Endothelial cell of umbilical vein (primary cell): ENCODE measurements around the gene RPP30. TPM values are rescaled to one million over a fixed set of nuclear protein-coding genes. Genes with fewer than 3 reads are reported as not detected.
"Not testable (repeated sequence)": the region's sequence is repeated elsewhere in the genome, so short reads cannot be mapped to it uniquely, and the experiment has no call there.

Source experiments
- BruUV-seq: library from RNA; stranded (reverse); fragments of 400-500 nt; replicated peaks from 2 replicates; lab custom pipeline; 2021; lab: Mats Ljungman, UMichigan
- CTCF ChIA-PET: fragments of 300-600, 350-600 bp; sonication (Branson Sonifier 250); formaldehyde crosslinking; loops from one replicate; lab custom pipeline; 2021; ENCODE audit warnings: antibody characterized with exemption, inconsistent platforms; lab: Charles Lee
- POLR2A ChIA-PET: fragments of 300-600, 350-600 bp; sonication (Branson Sonifier 250); formaldehyde crosslinking; loops from one replicate; lab custom pipeline; 2021; ENCODE audit warnings: antibody characterized with exemption, inconsistent platforms; lab: Charles Lee
- DNase-seq: peaks from one replicate; pipeline ENCODE4 v3.0.0-alpha.2; 2011; ENCODE audit warnings: low read depth, low spot score
- FAIRE-seq: peaks from 2 replicates; lab custom pipeline; 2011; peaks lifted over from hg19 to GRCh38; lab: Jason Lieb, UNC
- H2AFZ ChIP-seq: 2 replicates; pipeline ENCODE4 v1.6.0; 2012; ENCODE audit warnings: low read depth, low read length, control low read depth, inconsistent platforms
- H3K27ac ChIP-seq: 2 replicates; pipeline ENCODE4 v1.5.1; 2011; ENCODE audit warnings: low read depth, mild to moderate bottlenecking, control low read depth, low read length, moderate library complexity; ENCODE audit not compliant: insufficient read depth
- H3K27me3 ChIP-seq, 2 experiments: 2 replicates each; pipeline versions ENCODE4 v1.6.0 to v1.6.1; 2011; ENCODE audit warnings: low read length in 2 of 2, mixed read lengths in 1 of 2; ENCODE audit not compliant: control insufficient read depth in 2 of 2, insufficient read depth in 2 of 2
- H3K36me3 ChIP-seq, 2 experiments: 2 replicates in 1 of 2; 3 replicates in 1 of 2; pipeline ENCODE4 v1.5.1; 2011; ENCODE audit warnings: low read length in 2 of 2, mild to moderate bottlenecking in 1 of 2, moderate library complexity in 1 of 2; ENCODE audit not compliant: control insufficient read depth in 2 of 2, insufficient read depth in 2 of 2; ENCODE audit errors: extremely low read depth in 1 of 2
- H3K4me1 ChIP-seq: 3 replicates; pipeline ENCODE4 v1.5.1; 2011; ENCODE audit warnings: mild to moderate bottlenecking, low read length; ENCODE audit not compliant: control insufficient read depth, insufficient read depth; ENCODE audit errors: extremely low read depth
- H3K4me2 ChIP-seq: 2 replicates; pipeline ENCODE4 v1.6.1; 2011; ENCODE audit warnings: low read length, control low read depth, mixed read lengths; ENCODE audit not compliant: insufficient read depth
- H3K4me3 ChIP-seq, 3 experiments: fragments of 200-600 bp in 1 of 3; sonication (generic), shearing (Covaris generic) in 1 of 3; replicated peaks in 1 of 3; 2 replicates each; pipeline ENCODE4 v1.5.1; 2011 to 2016; ENCODE audit warnings: control low read depth in 3 of 3, low read length in 3 of 3, mild to moderate bottlenecking in 2 of 3, inconsistent platforms in 1 of 3, low read depth in 1 of 3, moderate library complexity in 1 of 3; ENCODE audit not compliant: insufficient read depth in 1 of 3
- H3K79me2 ChIP-seq: 2 replicates; pipeline ENCODE4 v1.6.0; 2012; ENCODE audit warnings: low read length, inconsistent platforms; ENCODE audit not compliant: control insufficient read depth, insufficient read depth
- H3K9ac ChIP-seq: replicated peaks from 2 replicates; pipeline ENCODE3; 2011; ENCODE audit warnings: low read length, control low read depth; ENCODE audit not compliant: insufficient read depth; ENCODE audit errors: extremely low read depth
- H3K9me1 ChIP-seq: replicated peaks from 3 replicates; pipeline ENCODE4 v1.6.0; 2011; ENCODE audit warnings: mild to moderate bottlenecking, low read length; ENCODE audit not compliant: control insufficient read depth, insufficient read depth; ENCODE audit errors: extremely low read depth
- H3K9me3 ChIP-seq: replicated peaks from 2 replicates; pipeline ENCODE4 v1.5.1; 2012; ENCODE audit warnings: low read length, inconsistent platforms; ENCODE audit not compliant: control insufficient read depth, insufficient read depth
- H4K20me1 ChIP-seq: replicated peaks from 2 replicates; pipeline ENCODE3; 2011; ENCODE audit warnings: mild to moderate bottlenecking, low read length; ENCODE audit not compliant: control insufficient read depth, insufficient read depth; ENCODE audit errors: extremely low read depth
- CTCF ChIP-seq, 2 donors: IDR thresholded peaks; 1 replicate in 1 of 2; 2 replicates in 1 of 2; pipeline ENCODE4 v1.5.1; 2011; ENCODE audit warnings: low read length in 2 of 2, mild to moderate bottlenecking in 2 of 2, moderate library complexity in 2 of 2, control low read depth in 1 of 2, inconsistent platforms in 1 of 2, low read depth in 1 of 2; ENCODE audit not compliant: insufficient read depth in 1 of 2; ENCODE audit errors: extremely low read depth in 1 of 2
- EZH2 ChIP-seq: IDR thresholded peaks from 2 replicates; pipeline ENCODE4 v1.6.1; 2012; ENCODE audit warnings: borderline replicate concordance, low read depth, mild to moderate bottlenecking, moderate library complexity, low read length, inconsistent platforms; ENCODE audit not compliant: severe bottlenecking
- FOS ChIP-seq: IDR thresholded peaks from 2 replicates; pipeline ENCODE4 v1.6.1; 2011; ENCODE audit warnings: mild to moderate bottlenecking, low read length, moderate library complexity, borderline replicate concordance; ENCODE audit not compliant: insufficient read depth
- GATA2 ChIP-seq: IDR thresholded peaks from 2 replicates; pipeline ENCODE4 v1.7.0; 2011; ENCODE audit warnings: low read depth, mild to moderate bottlenecking, moderate library complexity, mixed read lengths, low read length; ENCODE audit not compliant: insufficient read length, insufficient read depth
- JUN ChIP-seq: IDR thresholded peaks from 2 replicates; pipeline ENCODE4 v1.6.1; 2011; ENCODE audit warnings: borderline replicate concordance, low read depth; ENCODE audit not compliant: insufficient read length, insufficient read depth
- MAX ChIP-seq: IDR thresholded peaks from 2 replicates; pipeline ENCODE4 v1.6.1; 2011; ENCODE audit not compliant: insufficient read depth, insufficient read length
- MYC ChIP-seq: IDR thresholded peaks from one replicate; pipeline ENCODE4 v1.6.1; 2011; ENCODE audit warnings: mild to moderate bottlenecking, low read depth, low read length
- POLR2A ChIP-seq: IDR thresholded peaks from 2 replicates; pipeline ENCODE4 v1.6.1; 2012; ENCODE audit warnings: low read depth, mild to moderate bottlenecking, control low read depth, low read length
- POLR2AphosphoS5 ChIP-seq: IDR thresholded peaks from 2 replicates; pipeline ENCODE4 v1.6.1; 2012; ENCODE audit warnings: low read depth, mild to moderate bottlenecking, control low read depth, low read length, moderate library complexity; ENCODE audit not compliant: insufficient read depth
- dilution Hi-C: fragments of 300-500 bp; cut with MboI; formaldehyde crosslinking; loops from one replicate; pipeline ENCODE4 v1.15.0; 2019; ENCODE audit warnings: low sequenced_read_pairs; ENCODE audit not compliant: extremely low pct_ligation_motif_present
- intact Hi-C: fragments of 100-400 bp; cut with micrococcal nuclease; formaldehyde crosslinking; loops from one replicate; pipeline ENCODE4 v1.10.0; 2022
- polyA plus RNA-seq, 4 experiments: library from polyadenylated mRNA; depleted of rRNA in 3 of 4; stranded (reverse) in 3 of 4; unstranded in 1 of 4; fragments of >200 nt; gene quantifications; 2 replicates each; pipeline versions ENCODE4 v1.2.1 to v1.2.3, GENCODE V29; 2011 to 2012; ENCODE audit warnings: missing spikeins in 1 of 4
- total RNA-seq: library from RNA; stranded (reverse); gene quantifications from 2 replicates; pipeline ENCODE4 v1.2.3, GENCODE V29; 2021

The RPP30 gene
- total and polyA plus RNA-seq, 2 donors (not counting 3 experiments of a cell fraction or from before 2014, with no cell fraction given): 21.1 to 47.8 TPM

GRCh38 chr10:90939648-90940047 lies 67.9 kb downstream of the RPP30 start:
- Histone ChIP-seq H3K36me3 (no peaks in the 10 kb centered on the region), H3K4me2 (no peak overlapping the region), H4K20me1 (no peaks in the 10 kb centered on the region), H3K27ac (no peak overlapping the region), H2AFZ (no peak overlapping the region), H3K4me1 (peaks cover 22% of the 10 kb centered on the region), H3K9ac (no peak overlapping the region), H3K9me1 (no peaks in the 10 kb centered on the region), H3K4me3 (no peak overlapping the region), H3K9me3 (no peaks in the 10 kb centered on the region), H3K27me3 (no peaks in the 10 kb centered on the region), H3K79me2 (no peaks in the 10 kb centered on the region)
- TF ChIP-seq MAX (no peak), CTCF (IDR thresholded peaks at IDR 0.05; ENCODE audit: extremely low read depth in 1 of 2, insufficient read depth in 1 of 2, low read depth in 1 of 2, low read length in 2 of 2) (no peak), MYC (no peak), POLR2A (no peak), GATA2 (no peak), FOS (no peak), EZH2 (no peak), POLR2AphosphoS5 (no peak), JUN (no peak)
- intact Hi-C loops: no loop called here
- dilution Hi-C loops: no loop called here
- ChIA-PET POLR2A (no interaction called here), CTCF (no interaction called here)
- FAIRE-seq (no peak), DNase-seq (no peak)
- BruUV-seq: no TSS peak

- H3K4me2 ChIP-seq, H3K27me3 ChIP-seq, H3K9ac ChIP-seq, H3K36me3 ChIP-seq, FAIRE-seq, DNase-seq, H3K9me1 ChIP-seq, H3K4me3 ChIP-seq, H3K4me1 ChIP-seq, H3K79me2 ChIP-seq, dilution Hi-C loops, POLR2A ChIA-PET, H4K20me1 ChIP-seq, BruUV-seq, H3K9me3 ChIP-seq, H3K27ac ChIP-seq, H2AFZ ChIP-seq, intact Hi-C loops: not testable (repeated sequence)
- CTCF ChIA-PET: interaction anchor here (0.6 to 2.5 kb wide), 5 partner anchors 12 to 308 kb away, joined by 3 to 6 read pairs (median 3); no protein-coding TSS in a partner anchor
Observed at GRCh38 chr10:90942980-90943379, 71.2 kb downstream of the RPP30 start.
